B cell (primary cell): ENCODE measurements around the gene TBX15. TPM values are rescaled to one million over a fixed set of nuclear protein-coding genes. Genes with fewer than 3 reads are reported as not detected.
A peak's percentile ranks its signal among the peaks of the same experiment; 100 is the strongest.

ENCODE experiments used
- ATAC-seq: fragments of 200-7000 bp; cut with Tn5 transposase; one replicate; pipeline ENCODE4 v1.10.0; 2021; ENCODE audit warnings: low read depth, mild to moderate bottlenecking, moderate number of reproducible peaks, moderate library complexity
- CTCF ChIA-PET: fragments of 350-600 bp; sonication (Branson Sonifier 250); formaldehyde crosslinking; loops from one replicate; lab custom pipeline; 2021; ENCODE audit warnings: antibody characterized with exemption, inconsistent platforms; lab: Charles Lee
- POLR2A ChIA-PET: fragments of 350-600 bp; sonication (Branson Sonifier 250); formaldehyde crosslinking; loops from one replicate; lab custom pipeline; 2021; ENCODE audit warnings: antibody characterized with exemption; lab: Charles Lee
- DNase-seq: peaks from one replicate; pipeline ENCODE4 v3.0.0; 2013
- H2AFZ ChIP-seq: 2 replicates; pipeline ENCODE4 v1.6.1; 2012; ENCODE audit warnings: mild to moderate bottlenecking, low read depth, low read length; ENCODE audit not compliant: insufficient read depth, poor library complexity, severe bottlenecking
- H3K27ac ChIP-seq, 2 donors: 1 replicate in 1 of 2; 2 replicates in 1 of 2; pipeline ENCODE4 v1.5.1; 2012 to 2013; ENCODE audit warnings: low read length in 2 of 2, mild to moderate bottlenecking in 2 of 2, moderate library complexity in 1 of 2
- H3K27me3 ChIP-seq, 4 experiments: fragments of 200-600 bp in 1 of 4; sonication (generic) in 1 of 4; replicated peaks in 1 of 4; 1 replicate in 2 of 4; 2 replicates in 2 of 4; pipeline versions ENCODE4 v1.6.1 to v1.7.0; 2013 to 2016; ENCODE audit warnings: low read length in 3 of 4, mild to moderate bottlenecking in 2 of 4, mixed read lengths in 1 of 4, moderate library complexity in 1 of 4; ENCODE audit not compliant: insufficient read depth in 4 of 4, control insufficient read depth in 3 of 4; ENCODE audit errors: control extremely low read depth in 1 of 4
- H3K36me3 ChIP-seq, 2 experiments: replicated peaks in 1 of 2; 1 replicate in 1 of 2; 2 replicates in 1 of 2; pipeline versions ENCODE4 v1.6.1 to v1.7.1; 2013; ENCODE audit warnings: low read length in 1 of 2; ENCODE audit not compliant: insufficient read depth in 2 of 2, control insufficient read depth in 1 of 2; ENCODE audit errors: control extremely low read depth in 1 of 2, extremely low read depth in 1 of 2
- H3K4me1 ChIP-seq, 2 donors: fragments of 200-600 bp in 1 of 2; sonication (generic) in 1 of 2; 1 replicate in 1 of 2; 2 replicates in 1 of 2; pipeline versions ENCODE4 v1.5.1 to v1.6.1; 2013 to 2017; ENCODE audit warnings: low read length in 2 of 2; ENCODE audit not compliant: control insufficient read depth in 2 of 2, insufficient read depth in 2 of 2
- H3K4me2 ChIP-seq: replicated peaks from 2 replicates; pipeline ENCODE3; 2012; ENCODE audit warnings: mild to moderate bottlenecking, low read depth, low read length; ENCODE audit not compliant: poor library complexity, severe bottlenecking
- H3K4me3 ChIP-seq, 5 experiments: fragments of 200-600 bp in 1 of 5; sonication (generic) in 1 of 5; 1 replicate in 3 of 5; 2 replicates in 2 of 5; pipeline versions ENCODE4 v1.5.1 to v1.7.0; 2011 to 2016; ENCODE audit warnings: low read length in 4 of 5, mild to moderate bottlenecking in 4 of 5, low read depth in 2 of 5, control low read depth in 1 of 5, moderate library complexity in 1 of 5; ENCODE audit not compliant: insufficient read depth in 1 of 5; ENCODE audit errors: control extremely low read depth in 1 of 5, extremely low read depth in 1 of 5
- H3K79me2 ChIP-seq: fragments of 200-600 bp; sonication (generic); one replicate; pipeline ENCODE4 v1.6.0; 2016; ENCODE audit warnings: low read length; ENCODE audit not compliant: control insufficient read depth, insufficient read depth
- H3K9ac ChIP-seq: fragments of 200-600 bp; sonication (generic); 2 replicates; pipeline ENCODE4 v1.6.1; 2017; ENCODE audit warnings: mild to moderate bottlenecking, low read length, moderate library complexity
- H3K9me3 ChIP-seq, 3 donors: one replicate each; pipeline versions ENCODE4 v1.6.1 to v1.7.1; 2013; ENCODE audit warnings: low read length in 2 of 3; ENCODE audit not compliant: control insufficient read depth in 2 of 3, insufficient read depth in 1 of 3; ENCODE audit errors: control extremely low read depth in 1 of 3
- H4K20me1 ChIP-seq: 2 replicates; pipeline ENCODE4 v1.6.0; 2012; ENCODE audit warnings: mild to moderate bottlenecking, low read length; ENCODE audit not compliant: insufficient read depth, control insufficient read depth, poor library complexity, severe bottlenecking
- H3K27ac Mint-ChIP-seq: one replicate; pipeline ENCODE4 v1.8.0; 2021; ENCODE audit warnings: mixed read lengths
- H3K27me3 Mint-ChIP-seq: one replicate; pipeline ENCODE4 v1.8.0; 2021; ENCODE audit warnings: mixed read lengths
- H3K4me1 Mint-ChIP-seq: one replicate; pipeline ENCODE4 v1.8.0; 2021; ENCODE audit warnings: mixed read lengths
- H3K4me3 Mint-ChIP-seq: one replicate; pipeline ENCODE4 v1.8.0; 2021; ENCODE audit warnings: mixed read lengths
- H3K9me3 Mint-ChIP-seq: one replicate; pipeline ENCODE4 v1.8.0; 2022; ENCODE audit warnings: mixed read lengths; ENCODE audit not compliant: insufficient read depth
- EZH2 ChIP-seq: IDR thresholded peaks from 2 replicates; pipeline ENCODE4 v1.6.1; 2012; ENCODE audit warnings: borderline replicate concordance, low read depth, mild to moderate bottlenecking, moderate library complexity, low read length; ENCODE audit not compliant: insufficient read depth, poor library complexity, severe bottlenecking
- whole genome bisulfite sequencing: methylation state at CpG from one replicate; pipeline ENCODE4 v1.1.5; 2013; ENCODE audit warnings: missing lambda C conversion rate; ENCODE audit not compliant: insufficient coverage; 5-methylcytosine and 5-hydroxymethylcytosine counted together
- intact Hi-C: fragments of 100-400 bp; cut with micrococcal nuclease; formaldehyde crosslinking; loops from one replicate; pipeline ENCODE4 v1.10.0; 2022
- polyA plus RNA-seq: library from polyadenylated mRNA; depleted of rRNA; stranded (reverse); fragments of >200 nt; gene quantifications from 2 replicates; pipeline ENCODE4 v1.2.3, GENCODE V29; 2012
- total RNA-seq, 2 donors: library from RNA; stranded (reverse); fragments of 120-200 nt in 1 of 2; gene quantifications; 1 replicate in 1 of 2; 2 replicates in 1 of 2; pipeline versions ENCODE4 v1.2.3 to v1.2.4, GENCODE V29; 2013 to 2022
- TF ChIP-seq, protein P1 (sequence below): fragments of 200-600 bp; IDR thresholded peaks from one replicate; pipeline ENCODE4 v1.8.0; 2022; ENCODE audit warnings: antibody characterized with exemption, mild to moderate bottlenecking

The TBX15 gene
- total and polyA plus RNA-seq, 2 donors (not counting 1 experiment from before 2014, with no cell fraction given), result 0.03 to 0.15 TPM

DNA sequence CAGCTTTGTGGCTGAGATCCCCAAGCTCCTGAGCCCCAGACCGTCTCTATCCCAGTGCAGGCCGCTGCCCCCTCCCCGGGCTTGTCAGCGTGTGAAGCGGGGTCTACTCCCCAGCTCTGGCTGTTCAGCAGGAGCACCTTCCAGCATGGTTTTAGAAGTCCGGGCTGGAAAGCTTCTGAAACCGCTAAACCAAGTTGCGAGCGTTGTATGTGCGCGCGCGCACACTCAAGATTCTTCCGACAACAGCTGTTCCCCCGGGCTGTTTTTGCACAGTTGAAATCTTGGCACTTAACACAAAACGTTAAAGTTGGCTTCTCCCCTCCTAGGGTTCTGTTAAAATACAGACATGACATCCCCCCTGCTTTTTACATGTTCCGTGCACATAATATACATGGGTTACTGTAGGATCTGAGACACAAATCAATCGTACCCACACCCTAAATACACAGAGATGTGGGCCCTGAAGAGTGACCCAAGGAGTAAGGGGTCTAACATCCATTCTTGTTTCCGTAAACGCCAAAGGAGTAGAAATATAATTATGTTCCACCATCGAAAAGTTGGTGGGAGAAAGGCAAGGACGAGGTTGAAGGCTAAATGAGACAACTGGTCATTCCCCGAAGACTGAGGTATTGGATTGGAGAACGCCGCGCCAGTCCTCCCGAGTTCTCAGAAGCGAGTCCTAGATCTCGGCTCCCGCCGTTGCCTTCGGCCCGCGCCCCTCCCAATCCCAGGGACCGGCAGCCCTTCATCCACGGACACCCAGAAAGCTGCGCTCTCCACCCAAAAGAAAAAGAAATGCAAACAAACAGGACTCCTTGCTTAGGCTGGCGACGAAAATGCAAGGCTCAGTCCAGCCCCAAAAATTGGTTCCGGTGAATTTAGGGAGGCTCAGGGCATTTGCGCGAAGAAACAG lies 1.3 kb downstream of the TBX15 start:
- Histone ChIP-seq H3K36me3 (no peaks in the 10 kb centered on the region), H3K4me1 (peaks cover 48 to 58% of the 10 kb centered on the region in 2 donors), H3K79me2 (no peaks in the 10 kb centered on the region), H3K4me3 (peak overlapping the region in 3 of 5 experiments; percentile 1 to 32 (median 15)), H3K4me2 (peak overlapping the region; percentile 66), H3K27ac (no peak overlapping the region), H4K20me1 (no peaks in the 10 kb centered on the region), H3K9ac (peak overlapping the region; percentile 5), H3K9me3 (peaks cover 0 to 81% (median 42%) of the 10 kb centered on the region in 3 donors), H3K27me3 (peaks cover 0 to 99% (median 88%) of the 10 kb centered on the region in 4 experiments), H2AFZ (peak overlapping the region; percentile 59)
- Mint-ChIP-seq H3K9me3 (no peaks in the 10 kb centered on the region), H3K27me3 (peaks cover 80% of the 10 kb centered on the region), H3K4me3 (peak overlapping the region; percentile 69), H3K27ac (no peak overlapping the region), H3K4me1 (peaks cover 35% of the 10 kb centered on the region)
- no peak for ATAC-seq
- TF ChIP-seq EZH2, result no peak
- TF ChIP-seq, protein P1, sequence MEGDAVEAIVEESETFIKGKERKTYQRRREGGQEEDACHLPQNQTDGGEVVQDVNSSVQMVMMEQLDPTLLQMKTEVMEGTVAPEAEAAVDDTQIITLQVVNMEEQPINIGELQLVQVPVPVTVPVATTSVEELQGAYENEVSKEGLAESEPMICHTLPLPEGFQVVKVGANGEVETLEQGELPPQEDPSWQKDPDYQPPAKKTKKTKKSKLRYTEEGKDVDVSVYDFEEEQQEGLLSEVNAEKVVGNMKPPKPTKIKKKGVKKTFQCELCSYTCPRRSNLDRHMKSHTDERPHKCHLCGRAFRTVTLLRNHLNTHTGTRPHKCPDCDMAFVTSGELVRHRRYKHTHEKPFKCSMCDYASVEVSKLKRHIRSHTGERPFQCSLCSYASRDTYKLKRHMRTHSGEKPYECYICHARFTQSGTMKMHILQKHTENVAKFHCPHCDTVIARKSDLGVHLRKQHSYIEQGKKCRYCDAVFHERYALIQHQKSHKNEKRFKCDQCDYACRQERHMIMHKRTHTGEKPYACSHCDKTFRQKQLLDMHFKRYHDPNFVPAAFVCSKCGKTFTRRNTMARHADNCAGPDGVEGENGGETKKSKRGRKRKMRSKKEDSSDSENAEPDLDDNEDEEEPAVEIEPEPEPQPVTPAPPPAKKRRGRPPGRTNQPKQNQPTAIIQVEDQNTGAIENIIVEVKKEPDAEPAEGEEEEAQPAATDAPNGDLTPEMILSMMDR, result no peak
- intact Hi-C loops, result no loop called here
- DNase-seq, result peak; percentile 34
- 16% methylated on average over 39 of the region's 42 CpGs for WGBS
- ChIA-PET POLR2A (no interaction called here), CTCF (interaction anchor here (1.3 kb wide), 1 partner anchor 22 kb away, joined by 3 read pairs; no protein-coding TSS in a partner anchor)
